Choroid plexus epithelial cell (primary cell): ENCODE results near the gene DISP3.

Experiments used
- DNase-seq: peaks from one replicate; pipeline ENCODE4 v3.0.0-alpha.2; 2010; ENCODE audit warnings: low read depth
- H3K4me3 ChIP-seq: 2 replicates; pipeline ENCODE4 v1.5.1; 2011; ENCODE audit warnings: low read depth, mild to moderate bottlenecking, control low read depth, low read length, moderate library complexity
- TF ChIP-seq, protein P1 (sequence below): conservative IDR thresholded peaks from 2 replicates; pipeline ENCODE4 v1.5.1; 2011; ENCODE audit warnings: low read depth, mild to moderate bottlenecking, control low read depth, inconsistent platforms, low read length, moderate library complexity

Gene DISP3

DNA sequence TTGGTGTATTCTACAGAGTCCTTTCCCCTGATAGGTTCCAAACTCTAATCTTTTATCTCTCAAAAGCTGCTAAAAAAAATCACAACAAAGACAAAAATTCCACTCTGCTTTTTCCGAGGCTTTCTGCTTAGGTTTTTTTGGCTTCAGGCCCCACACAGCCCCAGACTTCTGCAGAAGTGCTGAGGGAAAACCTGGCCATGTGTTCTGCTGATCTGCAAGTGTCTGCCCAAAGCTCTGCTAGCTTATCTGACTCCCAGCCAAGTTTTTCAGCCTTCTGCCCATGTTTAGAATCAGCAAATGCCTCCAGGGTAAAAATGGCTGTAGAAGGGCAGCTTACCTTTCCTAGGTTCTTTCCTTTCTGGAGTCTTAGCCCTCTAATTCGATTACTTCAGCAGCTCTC is 28.4 kb downstream of the DISP3 start:
- no peak overlapping the region for H3K4me3 ChIP-seq
- no peak for DNase-seq
- TF ChIP-seq, protein P1, sequence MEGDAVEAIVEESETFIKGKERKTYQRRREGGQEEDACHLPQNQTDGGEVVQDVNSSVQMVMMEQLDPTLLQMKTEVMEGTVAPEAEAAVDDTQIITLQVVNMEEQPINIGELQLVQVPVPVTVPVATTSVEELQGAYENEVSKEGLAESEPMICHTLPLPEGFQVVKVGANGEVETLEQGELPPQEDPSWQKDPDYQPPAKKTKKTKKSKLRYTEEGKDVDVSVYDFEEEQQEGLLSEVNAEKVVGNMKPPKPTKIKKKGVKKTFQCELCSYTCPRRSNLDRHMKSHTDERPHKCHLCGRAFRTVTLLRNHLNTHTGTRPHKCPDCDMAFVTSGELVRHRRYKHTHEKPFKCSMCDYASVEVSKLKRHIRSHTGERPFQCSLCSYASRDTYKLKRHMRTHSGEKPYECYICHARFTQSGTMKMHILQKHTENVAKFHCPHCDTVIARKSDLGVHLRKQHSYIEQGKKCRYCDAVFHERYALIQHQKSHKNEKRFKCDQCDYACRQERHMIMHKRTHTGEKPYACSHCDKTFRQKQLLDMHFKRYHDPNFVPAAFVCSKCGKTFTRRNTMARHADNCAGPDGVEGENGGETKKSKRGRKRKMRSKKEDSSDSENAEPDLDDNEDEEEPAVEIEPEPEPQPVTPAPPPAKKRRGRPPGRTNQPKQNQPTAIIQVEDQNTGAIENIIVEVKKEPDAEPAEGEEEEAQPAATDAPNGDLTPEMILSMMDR = no peak

DNA sequence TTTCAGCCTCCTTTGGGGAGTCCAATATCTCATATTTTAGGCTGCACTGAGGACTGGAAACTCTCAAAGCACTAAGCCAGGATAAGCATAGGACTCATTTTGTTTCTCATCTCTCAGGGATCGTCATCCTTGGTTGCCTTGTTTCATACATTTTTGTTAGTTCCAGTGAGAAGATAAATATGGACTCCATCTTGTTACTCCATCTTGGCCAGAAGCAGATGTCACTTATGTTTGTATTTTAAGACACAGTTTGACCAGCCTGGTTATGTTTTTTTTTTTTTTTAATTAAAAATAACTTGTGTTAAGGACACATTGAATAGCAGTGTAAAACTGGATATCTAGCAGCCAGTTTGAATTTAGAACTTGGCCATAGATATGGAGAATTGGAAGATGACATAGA is 34.7 kb downstream of the DISP3 start:
- DNase-seq = no peak
- TF ChIP-seq, protein P1 = no peak

DNA sequence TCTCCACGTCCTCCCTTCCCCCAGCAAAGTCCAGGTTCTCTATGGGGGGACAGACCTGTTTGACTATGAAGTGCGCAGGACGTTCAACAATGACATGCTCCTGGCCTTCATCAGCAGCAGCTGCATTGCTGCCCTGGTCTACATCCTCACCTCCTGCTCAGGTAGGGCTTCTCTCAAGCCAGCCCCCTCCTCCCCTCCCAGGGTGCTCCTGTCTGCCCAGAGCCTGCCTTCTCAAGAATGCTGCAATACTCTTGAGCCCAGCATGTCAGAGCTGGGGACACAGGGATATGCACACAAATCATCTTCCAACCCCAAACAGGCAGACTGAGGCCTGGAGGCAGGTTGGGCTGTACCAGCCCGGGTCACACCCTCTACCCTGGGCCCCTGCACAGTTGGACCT is 35.4 kb downstream of the DISP3 start:
- no peak overlapping the region for H3K4me3 ChIP-seq
- DNase-seq = no peak
- TF ChIP-seq, protein P1 = no peak

More for the DNA sequence above, 34.7 kb downstream of the DISP3 start:
- no peak overlapping the region for H3K4me3 ChIP-seq

DNA sequence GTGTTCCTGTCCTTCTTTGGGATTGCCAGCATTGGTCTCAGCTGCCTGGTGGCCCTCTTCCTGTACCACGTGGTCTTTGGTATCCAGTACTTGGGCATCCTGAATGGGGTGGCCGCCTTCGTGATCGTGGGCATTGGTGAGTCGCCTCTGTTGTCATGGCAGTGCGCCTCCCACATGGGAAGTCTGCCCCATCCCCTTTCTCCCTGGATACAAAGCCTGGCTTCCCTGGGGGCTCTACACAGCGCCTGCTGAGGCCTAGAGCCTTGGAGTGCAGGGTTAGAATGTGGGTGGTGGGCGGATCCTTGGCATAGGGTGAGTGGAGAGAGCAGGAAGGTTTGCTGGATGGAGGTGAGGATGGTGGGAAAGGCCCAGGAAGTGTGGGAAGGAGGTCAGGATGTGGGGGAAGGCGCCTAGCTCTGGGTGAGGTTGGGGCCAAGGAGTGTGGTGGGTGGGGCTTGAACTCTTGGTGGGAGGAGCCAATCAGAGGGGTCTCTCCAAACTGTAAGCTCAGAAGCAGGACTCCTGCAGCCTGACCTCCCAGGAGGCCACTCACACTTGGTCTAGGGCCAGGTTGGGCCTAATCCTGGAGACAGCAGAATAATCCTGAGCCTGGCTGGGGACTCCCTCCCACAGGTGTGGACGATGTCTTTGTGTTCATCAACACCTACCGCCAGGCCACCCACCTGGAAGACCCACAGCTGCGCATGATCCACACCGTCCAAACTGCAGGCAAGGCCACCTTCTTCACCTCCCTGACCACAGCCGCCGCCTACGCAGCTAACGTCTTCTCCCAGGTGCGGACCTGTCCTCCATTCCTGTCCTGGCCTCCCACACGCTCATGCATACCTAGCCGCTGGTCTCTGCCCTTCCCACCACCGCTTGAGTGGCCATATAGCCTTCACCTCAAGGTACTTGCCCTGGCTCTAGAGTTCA is 36.7 kb downstream of the DISP3 start:
- TF ChIP-seq, protein P1 = no peak
- H3K4me3 ChIP-seq = no peak overlapping the region
- no peak for DNase-seq

DNA sequence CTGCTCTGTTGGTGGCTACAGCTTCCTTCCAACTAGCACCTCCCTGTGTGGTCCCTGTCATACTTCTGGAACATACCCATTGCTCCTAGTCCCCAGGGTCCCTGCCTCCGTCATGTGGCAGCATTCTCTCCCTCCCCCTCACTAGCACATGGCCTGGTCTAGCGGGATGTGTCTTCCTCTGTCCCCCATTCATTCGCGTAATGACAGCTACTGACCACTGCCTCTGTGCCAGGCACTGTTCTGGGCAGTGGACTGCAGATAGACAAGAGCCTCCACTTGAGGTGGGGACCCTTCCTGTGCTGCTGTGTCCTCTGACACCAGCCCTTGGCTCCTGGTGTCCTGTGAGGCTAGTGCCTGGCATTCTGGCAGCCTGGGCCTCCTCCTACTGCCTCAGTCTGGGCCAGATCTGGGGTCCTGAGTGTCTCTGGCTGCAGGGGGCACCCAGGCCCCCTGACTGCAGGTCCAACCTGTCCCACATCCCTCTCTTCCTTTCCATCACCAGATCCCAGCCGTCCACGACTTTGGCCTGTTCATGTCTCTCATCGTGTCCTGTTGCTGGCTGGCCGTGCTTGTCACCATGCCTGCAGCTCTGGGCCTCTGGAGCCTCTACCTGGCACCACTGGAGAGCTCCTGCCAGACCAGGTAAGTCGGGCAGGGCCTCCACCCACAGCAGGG is 38.1 kb downstream of the DISP3 start:
- no peak overlapping the region for H3K4me3 ChIP-seq
- no peak for DNase-seq
- TF ChIP-seq, protein P1 = no peak

DNA sequence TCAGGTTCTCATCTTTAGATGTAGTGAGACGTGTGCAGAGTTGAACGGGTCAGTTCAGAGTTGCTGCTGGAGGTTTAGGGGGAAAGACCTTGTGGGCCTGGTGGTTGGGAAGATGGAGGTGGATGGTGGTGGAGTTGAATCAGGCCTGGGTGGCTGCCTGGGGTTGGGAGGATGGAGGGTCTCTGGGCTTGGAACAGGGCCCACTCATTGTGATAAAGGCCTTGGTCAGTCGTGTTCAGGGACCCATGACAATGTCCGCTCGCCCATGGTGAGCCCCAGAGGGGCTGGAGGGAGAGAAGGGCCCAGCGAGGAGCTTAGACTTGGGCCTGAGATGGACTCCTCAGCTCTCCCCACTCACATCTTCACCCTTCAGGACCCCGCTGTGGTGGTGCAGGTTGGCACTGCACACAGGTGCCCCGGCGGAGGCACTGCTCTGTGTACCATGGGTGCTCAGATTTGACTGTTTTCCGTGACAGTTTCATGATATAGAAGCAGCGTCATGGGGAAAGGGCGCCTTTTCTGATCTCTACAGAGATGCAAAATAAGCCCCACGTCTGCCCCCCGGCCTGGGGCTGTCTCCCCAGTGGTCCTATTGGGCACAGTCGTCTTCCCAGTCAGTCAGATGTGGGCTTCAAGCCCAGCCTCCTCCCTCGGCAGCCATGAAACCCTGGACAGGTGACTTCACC is 39.2 kb downstream of the DISP3 start:
- no peak overlapping the region for H3K4me3 ChIP-seq
- TF ChIP-seq, protein P1 = no peak
- DNase-seq = no peak
